Rectal smooth muscle tissue (tissue), 1 donor: ENCODE measurements around the gene FAM124B.

ENCODE experiments used
- H3K27ac ChIP-seq: one replicate; pipeline ENCODE4 v1.7.0; 2013; ENCODE audit warnings: low read depth, low read length, inconsistent platforms
- H3K27me3 ChIP-seq: one replicate; pipeline ENCODE4 v1.7.0; 2013; ENCODE audit warnings: low read length; ENCODE audit not compliant: control insufficient read depth, insufficient read depth
- H3K36me3 ChIP-seq: one replicate; pipeline ENCODE4 v1.7.0; 2013; ENCODE audit warnings: low read length; ENCODE audit not compliant: control insufficient read depth, insufficient read depth
- H3K4me1 ChIP-seq: one replicate; pipeline ENCODE4 v1.7.0; 2013; ENCODE audit warnings: low read length; ENCODE audit not compliant: control insufficient read depth, insufficient read depth
- H3K4me3 ChIP-seq: one replicate; pipeline ENCODE4 v1.7.0; 2013; ENCODE audit warnings: low read length
- H3K9ac ChIP-seq: one replicate; pipeline ENCODE4 v1.7.0; 2013; ENCODE audit warnings: low read length

FAM124B gene

DNA sequence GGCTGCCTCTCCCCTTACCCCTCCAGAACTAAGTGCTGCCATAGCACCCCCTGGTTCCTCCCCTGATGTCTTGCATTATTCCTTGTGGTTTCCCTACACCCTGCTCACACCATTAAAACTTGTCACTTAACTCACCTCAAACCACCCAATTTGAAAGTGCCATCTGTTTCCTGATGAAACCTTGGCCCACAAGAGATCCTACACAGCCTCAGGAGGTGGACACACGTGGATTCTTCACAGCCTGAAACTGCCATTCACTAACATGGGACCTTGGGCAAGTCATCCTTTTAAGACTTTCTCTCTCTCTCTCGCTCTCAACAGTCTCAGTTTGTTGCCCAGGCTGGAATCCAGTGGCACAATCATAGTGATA is 27.5 kb upstream of the FAM124B start:
- no peaks in the 10 kb centered on the region for H3K27me3 ChIP-seq
- no peak overlapping the region for H3K27ac ChIP-seq
- no peak overlapping the region for H3K4me3 ChIP-seq
- H3K36me3 ChIP-seq = no peaks in the 10 kb centered on the region
- H3K4me1 ChIP-seq = no peaks in the 10 kb centered on the region
- H3K9ac ChIP-seq = no peak overlapping the region

DNA sequence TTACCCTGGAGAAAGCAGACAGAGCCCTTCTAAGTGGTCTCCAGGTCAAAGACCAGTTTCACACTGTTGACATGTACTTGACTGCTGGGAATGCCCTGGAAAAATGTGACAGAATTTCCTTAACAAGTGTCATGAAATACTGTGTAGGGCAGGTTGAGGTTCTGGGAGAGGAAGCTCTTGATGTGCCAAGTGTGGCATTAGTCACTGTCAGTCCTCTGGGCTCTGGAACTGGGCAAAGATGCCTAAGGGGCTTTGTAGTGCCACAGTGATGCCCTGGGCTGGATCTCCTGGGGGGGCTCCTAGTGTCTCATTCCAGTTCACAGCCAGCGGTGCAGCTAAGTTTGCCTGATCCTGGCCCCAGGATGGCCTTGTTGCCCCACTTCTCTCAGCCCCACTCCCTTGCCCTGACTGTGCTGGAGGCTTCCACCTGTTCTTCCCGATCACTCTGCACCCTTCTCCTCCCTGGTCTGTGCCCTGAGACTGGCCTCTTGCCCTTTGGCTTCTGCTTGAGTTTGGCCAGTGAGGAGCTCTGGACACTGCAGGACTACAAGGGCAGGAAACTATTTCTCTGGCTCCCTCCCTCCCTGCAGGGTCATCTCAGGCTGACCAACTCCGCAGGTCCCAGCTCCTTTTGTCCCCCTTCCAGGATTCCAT is 27.0 kb upstream of the FAM124B start:
- Histone ChIP-seq H3K27ac (no peak overlapping the region), H3K9ac (no peak overlapping the region), H3K27me3 (no peaks in the 10 kb centered on the region)

DNA sequence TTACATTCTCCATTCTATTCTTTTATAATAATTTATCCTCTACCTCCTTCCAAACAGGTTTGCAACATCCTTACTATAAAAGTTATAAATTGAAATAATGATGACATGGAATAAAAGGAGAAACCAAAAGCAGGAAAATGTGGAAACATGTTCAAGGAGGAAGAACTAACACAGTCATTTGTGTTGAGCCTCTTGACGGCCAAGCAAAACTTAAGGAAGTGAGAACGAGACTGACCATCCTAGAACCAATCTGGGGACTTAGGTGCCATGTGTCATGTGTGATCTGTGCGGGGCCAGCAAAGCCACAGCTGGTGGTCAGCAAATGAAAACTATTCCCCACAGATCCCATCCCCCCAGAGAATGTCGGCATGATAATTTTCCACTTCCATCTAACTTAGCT is 25.6 kb upstream of the FAM124B start:
- H3K9ac ChIP-seq = no peak overlapping the region
- H3K27ac ChIP-seq = no peak overlapping the region
- no peaks in the 10 kb centered on the region for H3K36me3 ChIP-seq
- no peaks in the 10 kb centered on the region for H3K27me3 ChIP-seq
- no peaks in the 10 kb centered on the region for H3K4me1 ChIP-seq
- H3K4me3 ChIP-seq = no peak overlapping the region

More for the DNA sequence above, 27.0 kb upstream of the FAM124B start:
- H3K4me1 ChIP-seq = no peaks in the 10 kb centered on the region
- no peak overlapping the region for H3K4me3 ChIP-seq
- H3K36me3 ChIP-seq = no peaks in the 10 kb centered on the region

DNA sequence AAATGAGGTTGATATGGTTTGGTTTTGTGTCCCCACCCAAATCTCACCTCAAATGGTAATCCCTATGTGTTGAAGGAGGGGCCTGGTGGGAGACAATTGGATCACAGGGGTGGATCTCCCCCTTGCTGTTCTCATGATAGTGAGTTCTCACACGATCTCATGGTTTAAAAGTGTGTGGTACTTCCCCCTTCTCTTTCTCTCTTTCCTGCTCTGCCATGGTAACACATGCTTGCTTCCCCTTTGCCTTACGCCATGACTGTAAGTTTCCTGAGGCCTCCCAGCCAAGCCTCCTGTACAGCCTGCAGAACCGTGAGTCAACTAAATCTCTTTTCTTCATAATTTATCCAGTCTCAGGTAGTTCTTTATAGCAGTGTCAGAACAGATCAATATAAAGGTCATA is 24.7 kb upstream of the FAM124B start:
- no peaks in the 10 kb centered on the region for H3K36me3 ChIP-seq
- H3K27ac ChIP-seq = no peak overlapping the region
- H3K27me3 ChIP-seq = no peaks in the 10 kb centered on the region
- H3K4me1 ChIP-seq = no peaks in the 10 kb centered on the region
- no peak overlapping the region for H3K4me3 ChIP-seq
- no peak overlapping the region for H3K9ac ChIP-seq

DNA sequence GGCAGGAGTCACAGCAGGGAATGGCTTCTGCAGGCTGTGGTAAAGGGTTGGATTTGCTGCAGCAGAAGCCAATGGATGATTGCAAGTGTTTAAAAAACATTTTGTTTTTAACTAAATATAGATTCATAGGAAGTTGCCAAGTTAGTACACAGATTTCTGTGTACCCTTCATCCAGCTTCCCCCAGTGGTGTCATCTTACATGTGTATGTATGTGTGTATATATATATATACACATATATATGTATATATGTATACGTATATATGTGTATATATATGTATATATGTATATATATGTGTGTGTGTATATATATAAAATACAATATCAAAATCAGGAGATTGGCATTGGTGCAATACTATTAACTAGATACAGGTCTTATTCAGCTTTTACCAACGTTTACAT is 19.2 kb upstream of the FAM124B start:
- Histone ChIP-seq H3K4me3 (no peak overlapping the region), H3K27me3 (no peaks in the 10 kb centered on the region), H3K36me3 (no peaks in the 10 kb centered on the region), H3K4me1 (no peaks in the 10 kb centered on the region), H3K27ac (no peak overlapping the region), H3K9ac (no peak overlapping the region)

DNA sequence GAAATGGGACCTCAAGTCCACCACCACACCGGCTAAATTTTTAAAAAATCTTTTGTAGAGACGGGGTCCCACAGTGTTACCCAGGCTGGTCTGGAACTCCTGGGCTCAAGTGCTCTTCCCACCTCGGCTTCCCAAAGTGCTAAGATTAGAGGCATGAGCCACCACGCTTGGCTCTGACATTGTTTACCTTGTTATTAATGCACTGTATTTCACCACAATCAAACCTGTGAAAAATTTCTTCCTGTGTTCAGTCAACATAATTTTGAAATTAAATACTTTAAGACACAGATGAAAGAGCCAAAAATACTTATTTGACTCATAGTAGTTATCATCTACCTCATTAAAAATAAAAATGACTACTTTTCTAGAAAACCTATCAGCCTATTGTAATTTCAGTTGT is 16.0 kb upstream of the FAM124B start:
- no peaks in the 10 kb centered on the region for H3K36me3 ChIP-seq
- H3K4me3 ChIP-seq = no peak overlapping the region
- H3K27me3 ChIP-seq = no peaks in the 10 kb centered on the region
- H3K9ac ChIP-seq = no peak overlapping the region
- H3K4me1 ChIP-seq = no peaks in the 10 kb centered on the region
- H3K27ac ChIP-seq = no peak overlapping the region

DNA sequence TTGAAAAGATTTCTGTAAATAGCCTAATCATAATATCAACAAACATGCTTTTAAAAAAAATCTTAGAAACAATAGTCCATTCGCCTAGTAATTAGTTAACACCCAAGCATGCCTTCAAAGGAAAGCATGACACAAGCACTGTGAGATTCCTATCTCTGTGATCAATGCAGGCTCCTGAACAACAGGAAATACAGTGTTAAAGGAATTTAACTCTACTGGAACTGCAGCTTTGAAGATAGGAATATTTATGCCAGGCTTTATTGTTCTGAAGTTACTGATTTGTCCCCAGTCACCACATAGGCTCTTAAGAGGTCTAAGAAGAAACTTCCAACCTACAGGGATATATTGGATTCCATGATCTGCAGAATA is 15.4 kb upstream of the FAM124B start:
- Histone ChIP-seq H3K9ac (no peak overlapping the region), H3K4me1 (no peaks in the 10 kb centered on the region), H3K4me3 (no peak overlapping the region), H3K36me3 (no peaks in the 10 kb centered on the region), H3K27me3 (no peaks in the 10 kb centered on the region), H3K27ac (no peak overlapping the region)

DNA sequence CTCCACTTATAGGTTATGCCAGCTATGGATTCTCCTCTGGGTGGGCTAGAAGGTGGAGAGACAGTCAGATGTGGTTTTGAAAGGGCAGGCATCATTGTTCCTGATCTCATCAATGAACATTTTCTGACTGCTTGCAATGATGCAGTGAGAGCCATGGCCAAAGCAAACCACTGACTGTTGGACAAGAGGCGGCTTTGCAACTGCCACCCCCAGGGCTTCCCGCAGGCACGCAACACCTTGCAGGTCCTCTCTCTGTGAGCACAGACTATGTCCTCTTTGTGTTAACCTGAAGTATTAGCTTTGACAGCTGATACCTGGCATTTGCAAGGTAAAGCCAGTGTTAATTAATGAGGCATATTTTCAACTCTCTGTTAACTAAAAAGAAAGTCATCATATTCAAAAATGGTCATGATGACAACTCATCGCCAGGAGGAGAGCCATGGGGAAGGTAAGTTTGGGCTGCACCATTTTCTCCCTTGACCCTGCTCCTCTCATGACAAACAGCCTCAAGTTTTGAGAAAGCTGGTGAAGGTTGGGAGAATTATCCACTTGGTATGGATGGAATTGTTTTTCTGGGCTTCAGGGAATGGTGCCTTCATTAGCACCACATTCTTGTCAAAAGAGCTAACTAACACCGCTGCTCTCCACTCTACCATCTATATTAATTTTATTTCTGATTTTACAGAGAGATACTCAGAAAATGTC is 14.9 kb upstream of the FAM124B start:
- no peak overlapping the region for H3K9ac ChIP-seq

DNA sequence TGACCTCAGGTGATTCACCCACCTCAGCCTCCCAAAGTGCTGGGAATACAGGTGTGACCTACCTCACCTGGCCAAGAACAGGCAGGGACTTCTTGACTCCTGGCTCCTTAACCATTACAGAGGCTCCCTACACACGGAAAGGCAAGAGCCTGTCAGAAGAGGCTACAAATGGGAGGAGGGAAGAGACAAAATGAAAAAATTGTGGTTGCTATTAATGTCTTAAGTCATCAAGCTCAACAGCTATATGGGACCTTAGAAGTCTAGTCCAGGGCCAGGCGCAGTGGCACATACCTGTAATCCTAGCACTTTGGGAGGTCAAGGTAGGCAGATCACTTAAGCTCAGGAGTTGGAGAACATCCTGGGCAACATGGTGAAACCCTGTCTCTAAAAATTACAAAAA is 11.5 kb upstream of the FAM124B start:
- Histone ChIP-seq H3K4me3 (no peak overlapping the region), H3K4me1 (no peaks in the 10 kb centered on the region), H3K36me3 (no peaks in the 10 kb centered on the region), H3K27me3 (no peaks in the 10 kb centered on the region), H3K9ac (no peak overlapping the region), H3K27ac (no peak overlapping the region)

More for the DNA sequence above, 14.9 kb upstream of the FAM124B start:
- H3K27ac ChIP-seq = no peak overlapping the region
- H3K4me3 ChIP-seq = no peak overlapping the region
- no peaks in the 10 kb centered on the region for H3K36me3 ChIP-seq
- H3K4me1 ChIP-seq = no peaks in the 10 kb centered on the region
- H3K27me3 ChIP-seq = no peaks in the 10 kb centered on the region

DNA sequence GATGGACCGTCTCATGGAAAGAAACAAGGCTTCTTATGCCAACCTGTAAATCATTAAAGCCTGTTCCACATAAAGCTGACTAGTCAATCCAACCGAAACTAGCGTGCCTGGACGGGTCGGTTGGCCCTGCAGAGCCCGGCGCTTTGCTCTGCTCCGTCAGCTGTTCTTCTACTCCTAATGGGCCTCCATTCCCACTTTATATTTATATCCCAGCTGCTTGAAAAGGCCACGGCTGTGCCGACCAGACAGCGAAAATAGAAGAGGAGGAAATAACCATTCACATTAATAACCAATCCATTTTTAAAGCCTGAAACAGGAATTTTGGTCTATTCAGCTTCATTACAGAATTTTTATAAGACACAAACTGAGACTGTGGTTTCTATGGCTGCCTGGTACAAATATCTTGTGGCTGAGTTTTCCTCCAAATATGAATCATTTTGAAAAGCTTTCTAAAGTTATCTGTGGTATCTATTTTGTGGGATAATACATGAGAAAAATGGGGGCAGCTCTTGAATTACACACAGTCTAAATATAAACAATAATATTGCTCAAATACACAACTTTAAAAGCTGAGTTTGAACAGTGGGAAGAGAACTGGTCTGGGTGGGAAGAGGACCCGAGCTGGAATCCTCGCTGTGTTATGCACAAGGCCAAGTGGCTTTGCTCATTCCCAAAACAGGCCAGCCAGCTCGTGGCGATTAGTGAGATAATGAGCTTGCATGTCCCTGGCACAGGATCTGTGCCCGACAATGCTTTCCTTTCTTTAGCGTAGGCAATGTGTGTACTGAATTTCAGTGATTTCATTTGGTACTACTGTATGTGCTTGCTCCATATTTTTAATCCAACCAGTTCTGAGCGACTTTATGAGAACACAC is 10.5 kb upstream of the FAM124B start:
- H3K9ac ChIP-seq = no peak overlapping the region
- no peak overlapping the region for H3K4me3 ChIP-seq
- H3K27ac ChIP-seq = no peak overlapping the region
- no peaks in the 10 kb centered on the region for H3K36me3 ChIP-seq
- H3K27me3 ChIP-seq = no peaks in the 10 kb centered on the region
- H3K4me1 ChIP-seq = no peaks in the 10 kb centered on the region

DNA sequence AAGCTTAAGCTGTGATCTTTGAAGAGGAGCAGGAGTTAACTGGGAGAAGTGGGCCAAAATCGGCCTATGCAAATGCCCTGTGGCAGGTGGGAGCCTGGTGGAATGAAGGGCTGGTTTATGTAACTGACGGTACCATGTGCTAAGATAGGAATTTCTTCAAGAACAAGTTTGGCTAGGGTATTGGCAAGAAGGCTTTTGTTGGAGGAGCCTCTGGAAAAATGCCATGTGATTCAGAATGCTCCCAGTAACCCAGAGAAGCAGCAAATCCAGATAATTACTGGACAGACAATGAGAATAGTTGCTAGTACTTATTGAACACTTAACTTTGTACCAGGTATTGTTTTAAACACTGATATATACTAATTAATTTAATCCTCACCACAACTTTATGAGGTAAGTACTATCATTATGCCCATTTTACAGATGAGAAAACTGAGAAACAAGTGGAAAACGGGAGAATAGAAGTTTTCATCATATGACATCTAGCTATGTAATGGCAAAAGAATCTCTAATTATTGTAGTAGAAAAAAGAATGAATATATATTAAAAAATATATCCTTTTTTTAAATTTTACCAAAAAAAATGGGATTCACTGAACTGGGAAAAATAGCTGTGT is 9.1 kb upstream of the FAM124B start:
- H3K4me1 ChIP-seq = no peaks in the 10 kb centered on the region
- H3K27ac ChIP-seq = no peak overlapping the region
- H3K27me3 ChIP-seq = no peaks in the 10 kb centered on the region
- H3K4me3 ChIP-seq = no peak overlapping the region
- no peak overlapping the region for H3K9ac ChIP-seq
- no peaks in the 10 kb centered on the region for H3K36me3 ChIP-seq

DNA sequence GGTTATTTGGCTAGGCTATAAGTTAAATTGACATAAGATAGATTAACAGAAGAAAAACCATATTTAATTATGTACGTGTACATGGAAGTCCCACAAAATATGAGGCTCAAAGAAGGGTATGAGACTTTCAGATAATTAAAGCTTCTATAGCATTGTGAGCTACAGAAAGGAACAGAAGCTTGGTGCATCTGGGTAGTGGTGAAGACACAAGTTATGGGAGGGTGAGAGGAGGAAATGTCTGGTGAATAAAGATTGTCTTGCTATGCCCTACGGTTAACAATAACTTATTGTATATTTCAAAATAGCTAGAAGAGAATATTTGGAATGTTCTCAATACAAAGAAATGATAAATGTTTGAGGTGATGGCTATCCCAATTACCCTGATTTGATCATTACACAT is 6.8 kb upstream of the FAM124B start:
- Histone ChIP-seq H3K4me1 (no peaks in the 10 kb centered on the region), H3K27ac (no peak overlapping the region), H3K9ac (no peak overlapping the region), H3K27me3 (no peaks in the 10 kb centered on the region), H3K36me3 (no peaks in the 10 kb centered on the region), H3K4me3 (no peak overlapping the region)
